ENCODE results near the gene CRADD. TPM values are rescaled to one million over a fixed set of nuclear protein-coding genes. Genes with fewer than 3 reads are reported as not detected.

CRADD gene
- total and polyA plus RNA-seq, 2 donors (not counting 3 experiments of a cell fraction or from before 2014, with no cell fraction given) = 11.7 to 14.5 TPM

- intact Hi-C loops (cut with micrococcal nuclease) = no loop called here
- CTCF ChIA-PET = interaction anchor here (1.6 kb wide), 1 partner anchor 9 kb away, joined by 4 read pairs; no protein-coding TSS in a partner anchor
- no peaks in the 10 kb centered on the region for H3K9me3 ChIP-seq (replicated peaks; ENCODE audit: control insufficient read depth, insufficient read depth, low read length)
These were observed 119.6 kb downstream of the CRADD start for GRCh38 chr12:93796729-93797128.

GRCh38 chr12:93798279-93799151, 121.3 kb downstream of the CRADD start:
- Histone ChIP-seq H3K36me3 (ENCODE audit: control insufficient read depth in 2 of 2, extremely low read depth in 1 of 2, insufficient read depth in 2 of 2, low read length in 2 of 2) (no peaks in the 10 kb centered on the region), H3K79me2 (ENCODE audit: control insufficient read depth, insufficient read depth, low read length) (no peaks in the 10 kb centered on the region), H3K4me1 (ENCODE audit: control insufficient read depth, extremely low read depth, insufficient read depth, low read length) (no peaks in the 10 kb centered on the region), H4K20me1 (replicated peaks; ENCODE audit: control insufficient read depth, extremely low read depth, insufficient read depth, low read length) (no peaks in the 10 kb centered on the region), H3K9me1 (replicated peaks; ENCODE audit: control insufficient read depth, extremely low read depth, insufficient read depth, low read length) (no peaks in the 10 kb centered on the region), H3K9me3 (replicated peaks; ENCODE audit: control insufficient read depth, insufficient read depth, low read length) (no peaks in the 10 kb centered on the region), H3K27ac (ENCODE audit: insufficient read depth, low read depth, low read length) (no peak overlapping the region), H3K4me3 (replicated peaks in 1 of 3; ENCODE audit: insufficient read depth in 1 of 3, low read depth in 1 of 3, low read length in 3 of 3) (no peak overlapping the region), H3K27me3 (ENCODE audit: control insufficient read depth in 2 of 2, insufficient read depth in 2 of 2, low read length in 2 of 2) (no peaks in the 10 kb centered on the region), H3K4me2 (ENCODE audit: insufficient read depth, low read length) (no peak overlapping the region), H3K9ac (replicated peaks; ENCODE audit: extremely low read depth, insufficient read depth, low read length) (no peak overlapping the region), H2AFZ (ENCODE audit: low read depth, low read length) (no peak overlapping the region)
- no peak for DNase-seq (ENCODE audit: low read depth, low spot score)
- POLR2A ChIA-PET = no interaction called here
- intact Hi-C loops (cut with micrococcal nuclease) = no loop called here
- FAIRE-seq = peak; percentile 26
- no TSS peak for BruUV-seq (replicated peaks)
- dilution Hi-C loops (cut with MboI; ENCODE audit: extremely low pct_ligation_motif_present, low sequenced_read_pairs) = no loop called here
- CTCF ChIA-PET = no interaction called here
- TF ChIP-seq POLR2AphosphoS5 (IDR thresholded peaks at IDR 0.05; ENCODE audit: insufficient read depth, low read depth, low read length) (no peak), CTCF (IDR thresholded peaks at IDR 0.05; ENCODE audit: extremely low read depth in 1 of 2, insufficient read depth in 1 of 2, low read depth in 1 of 2, low read length in 2 of 2) (no peak), MYC (IDR thresholded peaks at IDR 0.05; ENCODE audit: low read depth, low read length) (no peak), FOS (IDR thresholded peaks at IDR 0.05; ENCODE audit: borderline replicate concordance, insufficient read depth, low read length) (no peak), POLR2A (IDR thresholded peaks at IDR 0.05; ENCODE audit: low read depth, low read length) (no peak), GATA2 (IDR thresholded peaks at IDR 0.05; ENCODE audit: insufficient read depth, insufficient read length, low read depth, low read length) (no peak), EZH2 (IDR thresholded peaks at IDR 0.05; ENCODE audit: borderline replicate concordance, low read depth, low read length, severe bottlenecking) (no peak), JUN (IDR thresholded peaks at IDR 0.05; ENCODE audit: borderline replicate concordance, insufficient read depth, insufficient read length, low read depth) (no peak), MAX (IDR thresholded peaks at IDR 0.05; ENCODE audit: insufficient read depth, insufficient read length) (no peak)

More at GRCh38 chr12:93796729-93797128, 119.6 kb downstream of the CRADD start:
- BruUV-seq (replicated peaks) = no TSS peak
- H3K9me1 ChIP-seq (replicated peaks; ENCODE audit: control insufficient read depth, extremely low read depth, insufficient read depth, low read length) = no peaks in the 10 kb centered on the region
- H4K20me1 ChIP-seq (replicated peaks; ENCODE audit: control insufficient read depth, extremely low read depth, insufficient read depth, low read length) = no peaks in the 10 kb centered on the region
- H3K27me3 ChIP-seq (ENCODE audit: control insufficient read depth in 2 of 2, insufficient read depth in 2 of 2, low read length in 2 of 2) = no peaks in the 10 kb centered on the region
- dilution Hi-C loops (cut with MboI; ENCODE audit: extremely low pct_ligation_motif_present, low sequenced_read_pairs) = no loop called here
- DNase-seq (ENCODE audit: low read depth, low spot score) = no peak
- no peaks in the 10 kb centered on the region for H3K79me2 ChIP-seq (ENCODE audit: control insufficient read depth, insufficient read depth, low read length)
- H3K9ac ChIP-seq (replicated peaks; ENCODE audit: extremely low read depth, insufficient read depth, low read length) = no peak overlapping the region
- POLR2A ChIA-PET = no interaction called here
- H2AFZ ChIP-seq (ENCODE audit: low read depth, low read length) = no peak overlapping the region
- no peak for TF ChIP-seq POLR2A (IDR thresholded peaks at IDR 0.05; ENCODE audit: low read depth, low read length)
- TF ChIP-seq JUN (IDR thresholded peaks at IDR 0.05; ENCODE audit: borderline replicate concordance, insufficient read depth, insufficient read length, low read depth) = no peak
- no peak for TF ChIP-seq POLR2AphosphoS5 (IDR thresholded peaks at IDR 0.05; ENCODE audit: insufficient read depth, low read depth, low read length)
- no peak for TF ChIP-seq EZH2 (IDR thresholded peaks at IDR 0.05; ENCODE audit: borderline replicate concordance, low read depth, low read length, severe bottlenecking)
- TF ChIP-seq GATA2 (IDR thresholded peaks at IDR 0.05; ENCODE audit: insufficient read depth, insufficient read length, low read depth, low read length) = no peak
- no peak for FAIRE-seq
- H3K36me3 ChIP-seq (ENCODE audit: control insufficient read depth in 2 of 2, extremely low read depth in 1 of 2, insufficient read depth in 2 of 2, low read length in 2 of 2) = no peaks in the 10 kb centered on the region
- no peak overlapping the region for H3K27ac ChIP-seq (ENCODE audit: insufficient read depth, low read depth, low read length)
- no peaks in the 10 kb centered on the region for H3K4me1 ChIP-seq (ENCODE audit: control insufficient read depth, extremely low read depth, insufficient read depth, low read length)
- H3K4me3 ChIP-seq (replicated peaks in 1 of 3; ENCODE audit: insufficient read depth in 1 of 3, low read depth in 1 of 3, low read length in 3 of 3) = no peak overlapping the region
- no peak overlapping the region for H3K4me2 ChIP-seq (ENCODE audit: insufficient read depth, low read length)
